CD4-positive, alpha-beta T cell treated with Interferon gamma for 1 hour (primary cell): ENCODE data around the gene WDR33.

Source experiments
- DNase-seq: peaks from one replicate; pipeline ENCODE4 v3.0.0-alpha.2; 2020

WDR33 gene

DNA sequence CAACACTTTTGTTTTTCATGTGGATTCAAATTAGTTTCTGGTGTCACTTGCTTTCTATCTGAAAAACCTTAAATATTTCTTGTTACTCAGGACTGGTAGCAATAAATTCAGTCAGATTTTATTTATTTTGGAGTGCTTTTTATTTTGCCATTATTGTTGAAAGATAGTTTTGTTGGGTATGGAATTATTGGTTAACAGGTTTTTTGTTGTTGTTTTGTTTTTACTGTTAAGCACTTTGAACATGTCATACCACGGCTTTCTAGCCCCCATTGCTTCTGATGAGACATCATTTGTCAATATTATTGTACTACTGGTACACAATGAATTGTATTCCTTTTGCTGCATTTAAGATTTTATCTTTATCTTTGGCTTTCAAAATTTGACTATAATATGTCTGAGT is 122.6 kb downstream of the WDR33 start:
- no peak for DNase-seq

DNA sequence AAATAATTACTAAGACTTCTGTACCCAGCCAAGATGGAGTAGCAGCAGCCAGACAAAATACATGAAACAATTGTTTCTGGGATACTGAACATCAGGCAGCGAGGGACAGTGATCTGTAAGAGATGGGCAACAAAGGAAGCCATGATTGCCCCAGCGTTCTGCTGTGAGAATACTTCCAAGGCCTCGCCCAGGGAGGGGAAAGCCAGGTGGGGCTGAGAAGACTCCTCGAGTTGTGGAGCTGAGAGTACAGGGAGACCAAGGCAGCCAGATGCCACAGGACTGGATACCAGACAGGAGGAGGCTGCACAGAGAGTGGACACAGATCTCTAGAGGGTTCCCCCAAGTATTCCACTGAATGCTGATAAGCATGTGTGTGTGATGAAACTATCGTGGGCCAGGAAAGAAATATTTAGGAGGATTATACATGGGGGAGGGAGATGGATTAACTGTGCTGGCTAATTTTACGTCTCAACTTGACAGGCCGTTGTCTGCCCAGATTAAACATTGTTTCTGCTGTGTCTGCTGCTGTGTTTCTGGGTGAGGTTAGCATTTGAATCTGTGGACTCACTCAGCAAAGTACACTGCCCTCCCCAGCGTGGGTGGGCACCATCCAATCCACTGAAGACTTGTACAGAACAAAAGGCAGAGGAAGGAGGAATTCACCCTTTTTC is 125.4 kb downstream of the WDR33 start:
- DNase-seq, result no peak

DNA sequence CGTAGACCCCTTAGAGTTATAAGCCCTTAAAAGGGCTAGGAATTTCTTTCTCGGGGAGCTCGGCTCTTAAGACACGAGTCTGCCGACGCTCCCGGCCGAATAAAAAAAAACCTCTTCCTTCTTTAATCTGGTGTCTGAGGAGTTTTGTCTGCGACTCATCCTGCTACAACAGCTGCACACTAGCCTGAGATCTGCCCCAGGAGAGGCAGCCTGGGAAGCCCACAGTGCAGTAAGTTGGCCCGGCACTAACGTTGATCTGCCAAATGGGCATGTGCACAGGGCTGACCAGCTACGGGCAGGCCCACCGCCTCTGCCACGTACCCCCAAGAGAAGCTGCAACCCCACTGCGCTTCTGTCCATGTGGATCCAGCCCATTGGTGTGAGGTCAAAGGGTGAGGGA is 127.2 kb downstream of the WDR33 start:
- no peak for DNase-seq

DNA sequence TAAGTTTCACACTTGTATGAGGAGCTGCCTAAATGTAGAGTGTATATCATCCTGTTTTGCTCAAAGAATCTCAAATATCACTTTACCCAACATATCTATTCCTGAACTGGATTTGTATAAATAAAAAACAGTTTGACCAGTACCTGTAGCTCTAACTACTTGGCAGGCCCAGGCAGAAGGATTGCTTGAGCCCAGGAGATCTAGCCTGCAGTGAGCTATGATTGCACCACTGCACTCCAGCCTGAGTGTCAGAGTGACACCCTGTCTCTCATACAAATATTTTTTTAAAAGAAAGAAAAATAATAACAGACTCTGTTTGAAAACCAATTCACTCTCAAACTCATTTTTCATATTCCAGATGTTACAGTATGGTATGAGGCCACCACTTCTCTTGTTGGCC is 127.9 kb downstream of the WDR33 start:
- no peak for DNase-seq

DNA sequence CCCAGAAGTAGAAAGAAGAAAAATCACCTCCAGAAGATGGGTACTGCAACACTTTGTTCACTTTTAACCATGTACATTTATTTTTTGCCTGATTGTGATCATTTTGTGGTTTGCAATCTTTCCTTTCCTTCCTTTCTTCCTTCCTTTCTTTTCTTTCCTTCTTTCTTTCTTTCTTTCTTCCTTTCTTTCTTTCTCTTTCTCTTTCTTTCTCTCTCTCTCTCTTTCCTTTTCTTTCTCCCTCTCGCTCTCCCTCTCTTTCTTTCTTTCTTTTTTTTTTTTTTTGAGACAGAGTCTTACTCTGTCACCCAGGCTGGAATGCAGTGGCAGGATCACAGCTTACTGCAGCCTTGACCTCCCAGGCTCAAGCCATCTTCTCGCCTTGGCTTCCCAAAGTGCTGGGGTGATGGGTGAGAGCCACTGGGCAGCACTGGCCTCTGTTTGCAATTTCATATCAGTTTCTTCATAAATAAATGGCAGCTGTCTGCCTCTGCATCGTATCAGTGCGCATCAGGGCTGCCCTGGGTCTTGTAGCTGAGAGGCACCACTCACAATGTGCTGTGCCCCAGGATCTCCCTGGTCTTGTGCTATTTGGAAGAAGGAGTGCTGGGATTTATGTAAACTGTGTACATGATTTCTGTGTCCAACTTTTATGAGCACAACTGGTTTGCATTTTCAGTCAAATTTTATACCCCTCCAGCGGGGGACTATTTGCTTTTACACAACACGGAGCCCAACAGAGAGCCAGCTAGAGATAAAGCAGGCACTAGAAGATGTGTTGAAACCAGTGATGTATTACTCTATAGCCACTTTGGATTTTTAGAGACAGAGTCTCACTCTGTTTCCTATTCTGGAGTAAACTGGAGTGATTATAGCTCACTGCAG is 128.8 kb downstream of the WDR33 start:
- no peak for DNase-seq

DNA sequence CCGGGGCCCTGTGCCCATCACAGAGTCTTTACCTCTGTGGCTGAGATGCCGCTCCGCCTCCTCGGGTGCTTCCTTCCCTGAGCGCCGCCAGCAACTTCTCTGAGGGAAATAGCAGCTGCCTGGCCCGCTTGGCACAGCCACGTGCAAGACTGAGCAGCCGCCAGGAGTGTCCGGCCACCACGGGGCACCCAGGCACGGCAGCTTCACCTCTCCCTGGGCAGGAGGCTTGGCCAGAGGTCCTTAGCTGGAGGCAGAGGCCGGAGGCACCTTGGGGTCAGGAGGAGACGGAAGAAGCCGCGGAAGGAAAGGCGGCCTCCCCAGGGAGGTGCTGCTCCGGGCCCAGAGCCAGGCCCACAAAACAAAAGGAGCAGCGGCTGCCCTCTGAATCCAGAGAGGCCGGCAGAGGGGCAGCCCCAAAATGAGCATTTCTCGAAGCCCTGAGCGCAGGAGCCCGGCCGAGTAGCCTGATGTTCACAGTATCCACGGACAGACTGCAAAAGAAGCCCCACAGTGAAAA is 129.6 kb downstream of the WDR33 start:
- no peak for DNase-seq

DNA sequence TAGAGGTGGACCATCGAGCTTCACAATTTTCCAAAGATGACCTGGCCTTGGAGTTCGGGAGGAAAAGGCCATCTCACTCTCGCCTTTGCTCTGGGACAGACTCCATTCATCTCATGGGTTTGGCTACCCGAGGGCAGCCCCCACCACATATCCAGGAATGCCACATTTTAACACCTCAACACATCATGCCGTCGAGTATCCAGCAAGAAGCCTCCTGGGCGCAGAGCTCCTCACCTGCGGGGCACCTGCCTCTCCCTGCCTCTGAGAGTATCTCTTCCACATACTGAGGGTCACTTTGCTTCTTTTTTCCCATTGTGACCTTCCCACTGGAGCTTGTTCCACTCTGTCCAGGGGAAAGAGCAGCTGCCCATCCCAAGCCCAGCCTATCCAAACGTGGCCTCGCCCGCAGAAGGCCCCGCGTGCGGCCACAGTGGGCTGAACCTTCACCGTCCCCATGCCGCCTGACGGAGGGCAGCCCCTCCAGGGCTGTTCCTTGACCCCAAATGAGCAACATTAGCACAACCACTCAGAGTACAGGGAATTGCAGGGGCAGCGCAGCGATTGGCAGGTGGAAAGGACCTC is 130.2 kb downstream of the WDR33 start:
- no peak for DNase-seq

DNA sequence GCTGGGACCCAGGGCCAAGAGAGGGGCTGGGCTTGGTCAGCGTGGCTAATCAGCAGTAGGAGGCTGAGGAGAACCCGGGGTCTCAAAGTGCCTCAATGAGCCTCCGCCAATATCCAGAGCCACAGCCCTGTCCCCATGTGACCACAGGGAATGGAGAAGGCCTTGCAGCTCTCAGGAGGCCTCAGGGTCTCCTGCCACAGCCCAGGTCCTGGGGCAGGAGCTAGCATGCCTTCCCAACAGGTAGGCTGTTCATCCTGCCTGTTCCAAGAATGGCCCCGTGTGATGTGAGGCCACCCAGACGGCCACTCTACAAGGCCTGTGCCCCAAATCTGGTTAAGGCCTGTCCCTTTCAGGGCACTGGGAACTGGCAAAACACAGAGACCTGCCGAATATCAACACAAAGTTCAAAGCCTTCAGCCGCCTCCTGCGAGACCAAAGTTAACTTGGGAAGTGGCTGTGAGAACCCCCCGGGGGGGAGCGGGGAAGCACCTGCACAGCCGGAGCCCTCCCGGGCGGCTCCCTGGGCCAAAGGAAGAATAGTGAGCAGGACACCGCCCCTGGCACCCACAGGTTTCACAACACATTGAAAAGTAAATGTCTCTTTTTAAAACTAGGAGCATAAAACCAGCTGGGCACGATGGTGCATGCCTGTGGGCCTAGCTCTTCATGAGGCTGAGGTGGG is 131.2 kb downstream of the WDR33 start:
- no peak for DNase-seq

DNA sequence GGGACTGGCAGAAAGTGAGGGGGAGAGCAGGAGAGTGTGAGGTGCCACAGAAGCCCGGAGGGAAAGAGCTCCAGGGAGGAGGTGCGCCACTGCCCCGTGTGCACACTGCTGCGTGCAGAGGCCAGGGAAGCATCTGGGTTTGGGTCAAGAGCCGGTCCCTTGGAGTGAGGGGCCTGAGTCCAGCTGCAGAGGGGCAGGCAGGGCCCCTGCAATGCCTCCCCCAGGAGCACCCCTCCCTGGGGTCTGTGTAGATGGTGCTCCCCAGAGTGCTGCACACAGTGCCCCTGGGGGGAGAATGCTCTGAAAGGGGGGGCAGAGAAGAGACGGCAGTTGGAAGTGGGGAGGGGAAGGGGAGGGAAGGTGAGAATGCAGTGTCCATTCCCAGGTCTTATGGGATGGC is 132.0 kb downstream of the WDR33 start:
- DNase-seq, result no peak

DNA sequence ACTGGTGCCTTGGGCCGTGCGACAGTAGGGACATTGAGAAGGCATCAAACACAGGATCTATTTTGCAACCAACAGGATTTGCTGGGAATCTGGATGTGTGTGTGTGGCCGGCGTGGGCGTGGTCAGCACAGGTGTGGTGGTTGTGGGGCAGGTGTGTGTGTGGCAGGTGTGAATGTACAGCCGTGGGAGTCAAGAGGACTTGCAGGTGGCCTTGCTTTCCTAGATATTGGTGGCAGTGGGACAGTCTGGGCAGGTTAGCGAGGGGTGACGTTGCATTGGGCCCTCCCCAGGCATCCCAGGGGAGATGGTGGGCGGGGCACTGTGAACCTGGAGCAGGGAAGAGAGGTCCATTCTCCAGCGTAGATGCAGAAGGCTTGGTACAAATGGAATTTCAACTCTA is 132.4 kb downstream of the WDR33 start:
- DNase-seq, result no peak

DNA sequence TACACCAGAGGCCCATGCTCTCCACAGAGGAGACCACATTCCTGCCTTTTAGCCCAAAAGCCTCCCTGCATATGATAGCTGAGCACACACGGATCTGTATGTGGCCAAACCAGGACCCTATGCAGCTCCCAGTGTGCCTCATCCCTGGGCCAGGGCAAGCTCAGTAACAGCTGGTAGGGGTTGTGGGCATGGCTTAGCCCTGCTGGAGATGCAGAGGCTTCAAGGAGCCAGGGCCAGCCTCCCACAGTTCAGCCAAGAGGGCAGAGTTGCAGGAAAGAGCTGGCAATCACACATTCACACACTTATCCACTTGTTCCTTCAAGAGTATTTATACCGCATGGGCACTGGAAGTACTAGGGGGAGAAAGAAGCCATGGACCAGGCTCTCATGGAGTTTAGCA is 134.1 kb downstream of the WDR33 start:
- DNase-seq, result no peak

DNA sequence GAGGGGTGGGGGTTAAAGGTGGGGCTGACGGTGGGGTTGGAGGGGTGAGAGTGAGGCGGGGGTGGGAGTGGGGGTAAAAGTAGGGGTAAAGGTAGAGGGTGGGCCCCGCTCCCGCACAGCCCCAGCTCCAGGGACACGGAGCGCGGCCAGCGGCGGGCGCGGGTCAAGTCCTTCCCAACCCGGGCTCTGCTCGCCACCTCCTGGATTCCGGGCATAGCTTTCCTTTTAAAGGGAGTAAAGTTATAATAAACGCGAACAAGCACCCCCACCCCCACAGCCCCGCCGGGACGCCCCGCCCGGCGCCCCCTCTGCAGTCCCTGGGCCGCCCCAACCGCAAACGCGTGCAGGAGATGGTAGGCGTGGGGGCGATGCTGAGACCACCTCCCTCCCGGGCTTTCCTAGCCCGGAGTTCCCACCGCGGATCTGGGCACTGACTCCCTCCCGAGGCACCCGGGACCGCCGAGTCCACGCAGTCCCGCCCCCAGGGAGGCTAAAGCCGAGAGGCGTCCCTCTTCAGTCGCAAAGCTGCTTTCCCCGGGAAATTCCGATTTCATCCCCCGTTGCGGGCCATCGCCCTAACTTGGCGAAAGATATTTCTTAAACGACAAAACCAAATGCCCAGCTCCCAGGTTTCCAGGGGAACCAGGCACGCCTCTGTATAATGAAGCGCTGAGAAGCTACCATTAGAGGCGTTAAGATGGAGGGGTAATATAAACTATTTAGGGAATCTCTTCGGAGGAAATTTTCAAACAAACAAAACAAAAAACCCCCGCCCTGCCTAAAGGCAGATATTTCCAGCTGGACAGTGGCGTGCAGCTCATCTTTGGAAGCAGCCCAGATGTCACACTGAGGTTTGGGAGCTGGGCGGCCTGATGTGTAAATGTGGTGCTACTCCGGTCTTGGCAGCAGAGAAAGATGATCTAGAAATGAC is 135.4 kb downstream of the WDR33 start, which contains the start of gene LIMS2:
LIMS2 (minus strand) TSS at position 200 of the 931 bp plus-strand sequence. CDS start 506 bp downstream, outside the sequence.
- DNase-seq, result no peak

DNA sequence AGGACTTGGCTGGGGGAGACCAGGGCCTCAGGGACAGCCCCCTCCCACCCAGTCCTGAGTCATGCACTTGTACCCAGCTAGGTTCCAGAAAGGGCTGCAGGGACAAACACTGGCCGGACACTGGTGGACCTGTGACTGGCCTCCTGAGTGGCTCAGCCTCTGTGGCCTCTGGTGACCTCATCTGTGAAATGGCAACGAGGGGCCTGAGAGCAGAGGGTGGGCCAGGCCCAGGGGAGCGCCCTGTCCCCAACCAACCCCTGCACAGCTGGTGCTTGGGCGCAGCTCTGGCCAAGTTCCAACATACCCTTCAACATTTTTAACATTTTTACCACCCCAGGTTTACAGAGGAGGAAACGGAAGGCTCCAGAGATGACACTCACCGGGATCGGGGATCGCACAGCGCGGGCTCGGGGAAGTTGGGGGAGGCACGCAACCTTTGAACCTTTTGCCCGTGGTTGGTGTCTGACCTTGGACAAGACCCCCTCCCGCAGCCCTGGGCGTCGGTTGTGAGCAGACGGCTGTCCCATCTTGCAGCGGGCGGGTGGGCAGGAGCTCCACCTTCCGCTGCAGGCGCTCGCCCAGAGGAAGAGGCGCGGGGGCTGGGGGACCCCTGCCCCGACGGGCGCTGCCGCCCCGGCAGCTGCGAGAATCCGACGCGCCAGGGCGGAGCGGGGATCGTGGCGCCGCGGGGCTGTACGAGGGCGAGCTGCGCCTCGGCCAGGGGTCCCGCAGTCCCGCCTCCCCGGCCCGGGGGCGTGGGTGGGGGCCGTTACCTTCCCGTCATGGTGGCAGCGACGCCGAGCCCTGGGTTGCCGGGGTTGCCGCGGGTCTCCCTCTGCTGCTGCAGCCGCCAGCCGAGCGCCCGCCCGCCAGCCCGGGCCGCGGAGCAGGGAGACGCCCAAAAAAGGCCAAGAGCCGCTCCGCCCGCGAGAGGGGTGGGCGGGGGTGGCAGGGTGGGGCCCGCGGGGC is 136.4 kb downstream of the WDR33 start:
- DNase-seq, result no peak

DNA sequence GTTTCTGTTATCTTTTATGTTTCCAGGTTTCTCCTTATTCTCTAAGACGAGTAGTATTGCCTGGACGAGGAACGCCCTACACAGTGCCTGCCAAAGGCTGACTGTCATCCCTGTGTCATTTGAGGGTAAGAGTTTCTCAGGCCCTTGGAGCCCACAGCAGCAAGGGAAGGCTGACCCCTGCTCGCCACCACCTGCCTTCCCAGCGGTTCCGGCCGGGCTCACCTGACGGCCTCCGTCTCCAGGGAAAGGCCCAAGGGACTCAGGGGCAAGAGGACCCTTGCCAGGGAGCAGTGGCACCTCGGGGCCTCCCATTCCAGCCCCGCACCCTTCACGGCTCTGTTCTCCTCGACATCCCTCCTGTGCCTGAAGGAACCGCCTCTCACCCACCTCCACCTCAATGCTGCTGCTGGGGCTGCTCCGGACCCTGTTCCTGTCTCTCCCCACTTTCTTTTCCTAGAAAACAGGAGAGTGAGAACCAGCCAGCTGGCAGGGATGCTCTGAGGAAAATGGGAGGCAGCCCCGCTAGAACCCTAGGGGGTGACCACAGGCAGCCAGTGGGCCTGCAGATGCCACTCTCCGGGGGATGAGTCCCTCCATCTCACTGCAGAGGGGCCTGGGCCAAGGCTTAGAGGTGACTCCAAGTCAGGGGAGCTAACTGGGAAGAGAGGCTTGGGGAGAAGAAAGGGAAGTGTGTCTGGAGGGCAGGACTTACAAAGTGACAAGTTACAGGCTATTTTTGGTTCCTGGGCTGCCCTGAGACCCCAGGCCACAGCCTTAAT is 137.5 kb downstream of the WDR33 start:
- no peak for DNase-seq

DNA sequence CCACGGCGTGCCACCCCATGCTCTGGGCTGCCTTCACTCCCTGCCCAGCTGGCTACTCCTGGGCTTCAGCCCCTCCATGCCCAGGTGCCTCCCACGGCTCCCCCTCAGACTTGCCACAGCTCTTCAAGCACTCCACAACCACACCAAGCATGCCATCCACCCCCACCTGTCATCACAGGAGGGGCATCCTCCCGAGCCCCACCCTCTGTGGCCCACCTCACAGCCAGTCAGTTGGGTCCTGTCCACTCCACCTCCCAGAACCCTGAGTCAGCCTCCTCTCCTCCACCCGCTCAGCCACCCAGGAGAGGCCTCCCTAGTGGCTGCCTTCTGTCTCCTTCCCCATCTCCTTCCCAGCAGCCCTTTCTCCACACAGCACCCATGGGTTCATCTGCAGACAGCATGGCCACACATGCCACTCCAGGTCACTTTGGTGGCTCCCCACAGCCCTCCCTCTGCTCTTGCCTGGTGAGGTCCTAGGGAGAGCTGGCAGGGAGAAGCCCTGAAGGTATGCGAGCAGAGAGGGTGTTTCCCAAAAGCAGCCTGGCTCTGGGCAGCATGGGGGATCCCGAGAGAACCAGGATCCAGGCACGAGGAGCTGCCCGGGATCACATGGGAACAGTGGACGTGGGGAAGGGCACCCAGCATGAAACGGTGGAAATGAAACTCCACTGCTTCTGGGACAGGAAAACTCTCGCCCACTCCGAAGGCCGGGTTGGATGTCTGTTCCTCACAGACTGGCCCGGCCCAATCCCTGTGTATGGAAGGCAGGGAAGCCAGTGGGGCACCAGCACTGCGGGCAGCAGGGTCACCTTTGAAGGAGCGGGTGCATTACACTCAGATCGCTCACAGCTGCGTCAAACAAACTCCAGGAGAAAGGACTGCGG is 138.4 kb downstream of the WDR33 start:
- no peak for DNase-seq

DNA sequence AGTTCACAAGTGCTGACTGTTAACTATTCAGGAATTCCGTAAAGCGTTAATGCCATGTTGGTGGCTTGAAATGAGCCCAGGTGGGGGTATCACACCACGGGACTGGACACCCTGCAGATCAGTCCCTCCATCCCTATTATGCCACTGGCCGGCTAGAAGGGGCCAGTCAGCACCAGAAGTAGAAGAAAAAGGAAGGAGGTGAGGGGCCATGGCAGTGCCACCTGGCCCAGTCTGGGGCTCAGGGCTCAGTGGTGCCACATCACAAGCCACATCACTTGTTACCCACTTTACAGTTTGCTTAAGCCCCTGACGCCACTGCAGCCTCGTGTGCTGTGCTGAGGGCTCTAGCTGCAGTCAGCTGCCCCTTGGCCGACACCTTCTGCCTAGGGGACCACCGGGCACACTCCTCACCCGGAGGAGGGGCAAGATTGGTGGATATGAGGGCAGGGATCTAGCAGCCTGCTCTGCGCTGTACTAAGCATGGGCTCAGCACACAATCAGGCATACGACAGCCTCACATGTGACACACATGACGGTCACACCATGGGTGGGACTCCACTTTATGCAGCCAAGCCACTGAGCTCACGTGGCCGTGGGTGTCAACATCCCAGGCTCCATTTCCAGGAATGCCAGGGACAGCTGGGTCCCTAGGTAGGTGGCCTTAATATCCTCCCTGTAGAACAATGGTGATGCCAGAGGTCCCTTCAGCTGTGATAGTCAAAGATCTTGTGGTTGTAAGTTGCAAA is 139.2 kb downstream of the WDR33 start:
- DNase-seq, result no peak

DNA sequence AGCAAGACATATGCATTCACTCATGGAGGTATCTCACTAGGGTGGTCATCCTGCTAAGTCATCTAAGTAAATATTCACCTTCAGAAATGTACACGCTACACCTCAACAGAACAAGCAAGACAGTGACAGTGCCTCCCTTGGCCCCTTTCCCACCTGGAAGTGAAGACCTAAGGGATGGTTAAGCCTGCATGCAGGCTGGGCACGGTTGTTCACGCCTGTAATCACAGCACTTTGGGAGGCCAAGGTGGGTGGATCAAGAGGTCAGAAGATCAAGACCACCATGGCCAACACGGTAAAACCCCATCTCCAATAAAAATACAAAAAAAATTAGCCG is 140.0 kb downstream of the WDR33 start:
- no peak for DNase-seq
